Measurements from ENCODE around the gene APOL2.

APOL2 gene

DNA sequence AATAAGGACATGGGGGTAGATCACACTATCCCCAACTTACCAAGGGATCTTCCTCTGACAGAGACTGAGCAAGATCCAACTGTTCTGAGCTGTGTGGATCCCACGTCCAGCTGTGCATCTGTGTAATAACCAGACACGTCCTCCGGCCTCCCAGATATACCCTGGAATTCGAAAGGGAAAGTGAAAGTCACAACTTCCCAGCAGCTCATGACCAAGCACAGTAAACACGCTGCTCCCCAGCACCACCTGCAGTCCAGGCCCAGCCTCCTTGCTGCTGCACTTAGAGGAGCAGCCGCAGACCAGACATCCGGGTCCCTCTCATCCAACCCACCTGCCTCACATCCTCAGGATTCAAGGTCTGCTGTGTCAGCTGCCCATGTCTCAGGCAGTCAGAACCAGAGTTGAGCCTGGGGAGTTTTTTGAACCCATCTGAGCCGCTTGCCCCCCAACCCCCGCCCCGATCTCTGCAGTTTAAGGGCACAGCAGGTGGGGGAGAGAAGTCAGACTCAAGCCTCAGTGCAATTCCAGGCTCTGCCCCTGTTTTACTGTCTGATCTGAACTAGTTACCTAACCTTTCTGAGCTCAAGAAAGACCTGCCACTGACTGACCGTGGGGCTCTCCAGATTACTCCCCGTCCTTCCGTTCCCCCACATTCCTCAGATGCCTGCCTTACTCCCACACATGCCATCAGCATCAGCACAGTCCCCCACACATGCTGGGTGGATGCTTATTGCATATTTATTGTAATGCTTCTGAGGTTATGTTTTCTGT lies at the start of gene APOL2:
APOL2 (minus strand) TSS at position 127 of the 771 bp plus-strand sequence. CDS start 6,365 bp downstream, outside the sequence.
- peaks cover 34% of the 10 kb centered on the region for H3K4me1 ChIP-seq (ENCODE audit: control insufficient read depth, insufficient read depth, low read length)

DNA sequence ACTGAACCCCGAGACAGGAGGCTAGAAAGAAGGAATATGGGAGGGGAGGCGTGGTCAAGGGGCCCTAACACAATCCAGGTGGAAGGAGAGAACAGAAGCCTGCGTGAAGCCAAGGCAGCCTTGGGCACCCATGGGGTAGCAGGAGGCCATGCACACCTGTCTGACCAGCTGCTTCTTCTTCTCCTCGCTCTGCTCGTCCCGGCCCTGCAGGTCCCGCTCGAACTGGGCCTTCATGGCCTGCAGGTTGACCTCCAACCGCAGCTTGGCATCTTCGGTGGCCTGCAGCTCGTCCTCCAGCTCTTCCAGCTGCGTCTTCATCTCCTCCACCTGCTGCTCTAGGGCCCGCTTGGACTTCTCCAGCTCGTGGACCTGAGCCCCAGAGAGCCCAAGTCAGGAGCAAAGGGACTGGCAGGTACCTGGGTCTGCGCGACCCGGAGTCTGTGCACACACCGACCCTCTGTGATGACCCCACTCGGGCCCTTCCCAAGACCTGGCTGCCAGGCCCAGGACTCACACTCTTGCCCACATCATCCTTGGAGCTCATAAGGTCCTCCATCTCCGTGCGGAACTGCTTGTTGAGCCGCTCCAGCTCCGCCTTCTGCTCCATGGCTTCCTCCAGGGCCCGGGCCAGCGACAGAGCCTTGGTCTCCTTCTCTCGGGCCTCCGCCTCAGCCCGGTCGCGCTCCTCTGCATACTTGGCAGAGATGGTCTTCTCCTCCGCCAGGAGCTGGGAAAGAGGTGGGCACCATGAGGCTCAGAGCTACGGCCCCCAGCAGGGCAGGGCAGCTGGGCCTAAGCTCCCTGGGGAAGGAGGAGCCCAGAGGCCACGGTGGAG lies 49.5 kb upstream of the APOL2 start:
- no peaks in the 10 kb centered on the region for H3K9me3 ChIP-seq (ENCODE audit: control insufficient read depth, low read length)
- no peaks in the 10 kb centered on the region for H3K4me1 ChIP-seq (ENCODE audit: control insufficient read depth, insufficient read depth, low read length)
- peaks cover 49% of the 10 kb centered on the region for H3K36me3 ChIP-seq (ENCODE audit: control insufficient read depth, insufficient read depth, low read length)
- H3K27me3 ChIP-seq (ENCODE audit: control insufficient read depth, insufficient read depth, low read length) = no peaks in the 10 kb centered on the region
- H3K4me3 ChIP-seq (ENCODE audit: low read length) = no peak overlapping the region
- no peak overlapping the region for H3K9ac ChIP-seq (ENCODE audit: low read length)

More for the DNA sequence above, at the start of gene APOL2:
- H3K9ac ChIP-seq (ENCODE audit: low read length) = peak within 1 kb of the TSS; percentile 84
- no peaks in the 10 kb centered on the region for H3K27me3 ChIP-seq (ENCODE audit: control insufficient read depth, insufficient read depth, low read length)
- H3K4me3 ChIP-seq (ENCODE audit: low read length) = peak within 1 kb of the TSS; percentile 77
- H3K9me3 ChIP-seq (ENCODE audit: control insufficient read depth, low read length) = no peaks in the 10 kb centered on the region
- H3K36me3 ChIP-seq (ENCODE audit: control insufficient read depth, insufficient read depth, low read length) = no peaks in the 10 kb centered on the region

DNA sequence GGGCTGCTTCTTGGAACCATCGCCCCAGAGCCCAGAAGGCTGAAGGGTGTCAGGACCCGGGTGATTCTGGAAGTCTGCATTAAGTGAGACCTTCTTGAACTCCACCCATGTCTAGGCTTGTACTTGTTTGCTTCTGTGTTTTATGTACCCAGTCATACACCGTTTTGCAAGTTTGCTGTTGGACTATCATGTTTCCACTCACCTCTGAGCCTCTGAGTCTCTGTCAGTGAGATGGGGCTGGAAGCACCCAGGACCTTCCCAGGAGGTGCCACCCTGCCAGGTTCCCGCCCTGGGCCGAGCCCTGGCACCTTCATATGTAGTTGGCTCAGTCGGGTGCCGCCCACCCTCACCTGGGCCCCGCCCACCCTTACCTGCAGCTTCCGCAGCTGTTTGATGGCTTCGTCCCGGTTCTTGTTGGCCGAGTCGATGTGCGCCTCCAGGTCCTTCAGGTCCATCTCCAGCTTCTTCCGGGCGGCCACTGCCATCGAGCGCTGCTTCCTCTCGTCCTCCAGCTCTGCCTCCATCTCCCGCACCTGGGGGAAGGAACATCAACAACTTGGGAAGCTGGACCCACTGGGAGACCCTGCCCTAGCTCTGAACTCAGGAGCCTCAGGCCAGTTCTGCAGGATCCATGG lies 48.7 kb upstream of the APOL2 start:
- no peaks in the 10 kb centered on the region for H3K9me3 ChIP-seq (ENCODE audit: control insufficient read depth, low read length)
- no peak overlapping the region for H3K4me3 ChIP-seq (ENCODE audit: low read length)
- peaks cover 42% of the 10 kb centered on the region for H3K36me3 ChIP-seq (ENCODE audit: control insufficient read depth, insufficient read depth, low read length)
- H3K27me3 ChIP-seq (ENCODE audit: control insufficient read depth, insufficient read depth, low read length) = no peaks in the 10 kb centered on the region
- H3K9ac ChIP-seq (ENCODE audit: low read length) = no peak overlapping the region
- no peaks in the 10 kb centered on the region for H3K4me1 ChIP-seq (ENCODE audit: control insufficient read depth, insufficient read depth, low read length)

- no peaks in the 10 kb centered on the region for H3K27me3 ChIP-seq (ENCODE audit: control insufficient read depth, insufficient read depth, low read length)
- no peak overlapping the region for H3K4me3 ChIP-seq (ENCODE audit: low read length)
- no peak overlapping the region for H3K9ac ChIP-seq (ENCODE audit: low read length)
- peaks cover 43% of the 10 kb centered on the region for H3K36me3 ChIP-seq (ENCODE audit: control insufficient read depth, insufficient read depth, low read length)
- H3K4me1 ChIP-seq (ENCODE audit: control insufficient read depth, insufficient read depth, low read length) = no peaks in the 10 kb centered on the region
- no peaks in the 10 kb centered on the region for H3K9me3 ChIP-seq (ENCODE audit: control insufficient read depth, low read length)
Observed at GRCh38 chr22:36286096-36286957, 47.0 kb upstream of the APOL2 start.

- Histone ChIP-seq H3K9me3 (ENCODE audit: control insufficient read depth, low read length) (no peaks in the 10 kb centered on the region), H3K27me3 (ENCODE audit: control insufficient read depth, insufficient read depth, low read length) (no peaks in the 10 kb centered on the region), H3K4me3 (ENCODE audit: low read length) (no peak overlapping the region), H3K4me1 (ENCODE audit: control insufficient read depth, insufficient read depth, low read length) (no peaks in the 10 kb centered on the region), H3K9ac (ENCODE audit: low read length) (no peak overlapping the region), H3K36me3 (ENCODE audit: control insufficient read depth, insufficient read depth, low read length) (peaks cover 43% of the 10 kb centered on the region)
Observed at GRCh38 chr22:36285545-36285944, 46.2 kb upstream of the APOL2 start.

DNA sequence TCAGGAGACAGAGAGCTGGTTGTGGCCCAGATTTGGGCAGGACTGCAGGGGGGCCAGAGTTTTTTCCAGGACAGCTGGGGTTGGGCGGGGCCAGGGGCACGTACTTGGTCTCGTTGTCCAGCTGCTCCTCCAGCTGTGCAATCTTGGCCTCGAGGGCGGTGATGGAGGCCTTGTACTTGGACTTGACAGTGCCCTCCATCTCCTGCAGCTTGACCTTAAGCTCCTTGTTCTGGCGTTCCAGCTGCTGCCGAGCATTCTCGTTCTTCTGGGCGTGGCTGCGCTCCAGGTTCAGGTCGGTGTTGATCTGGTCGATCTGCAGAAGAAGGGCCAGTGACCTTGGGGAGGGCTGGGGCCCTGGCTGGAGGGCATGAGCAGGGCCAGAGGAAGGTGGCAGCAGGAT lies 45.7 kb upstream of the APOL2 start:
- Histone ChIP-seq H3K4me1 (ENCODE audit: control insufficient read depth, insufficient read depth, low read length) (no peaks in the 10 kb centered on the region), H3K36me3 (ENCODE audit: control insufficient read depth, insufficient read depth, low read length) (peaks cover 43% of the 10 kb centered on the region), H3K9me3 (ENCODE audit: control insufficient read depth, low read length) (no peaks in the 10 kb centered on the region), H3K9ac (ENCODE audit: low read length) (no peak overlapping the region), H3K4me3 (ENCODE audit: low read length) (no peak overlapping the region), H3K27me3 (ENCODE audit: control insufficient read depth, insufficient read depth, low read length) (no peaks in the 10 kb centered on the region)

DNA sequence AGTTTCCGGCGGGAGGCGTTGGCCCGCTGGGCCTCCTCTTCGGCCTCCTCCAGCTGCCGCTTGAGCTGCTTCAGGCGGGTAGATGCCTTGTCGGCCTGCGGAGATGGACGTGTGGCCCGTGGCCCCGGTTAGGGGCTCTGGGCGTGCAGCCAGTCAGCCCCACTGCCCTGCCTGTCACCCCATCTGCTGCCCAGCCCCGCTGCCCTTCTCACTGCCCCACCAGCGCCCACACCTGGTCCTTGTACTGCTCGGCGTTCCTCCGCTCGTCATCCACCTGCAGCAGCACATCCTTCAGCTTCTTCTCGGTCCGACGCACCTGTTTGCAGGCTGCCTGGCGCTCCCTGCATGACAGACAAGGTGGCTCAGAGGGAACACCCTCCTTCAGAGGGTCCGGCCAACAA lies 44.8 kb upstream of the APOL2 start:
- H3K4me3 ChIP-seq (ENCODE audit: low read length) = no peak overlapping the region
- H3K9ac ChIP-seq (ENCODE audit: low read length) = no peak overlapping the region
- H3K36me3 ChIP-seq (ENCODE audit: control insufficient read depth, insufficient read depth, low read length) = peaks cover 41% of the 10 kb centered on the region
- no peaks in the 10 kb centered on the region for H3K27me3 ChIP-seq (ENCODE audit: control insufficient read depth, insufficient read depth, low read length)
- H3K4me1 ChIP-seq (ENCODE audit: control insufficient read depth, insufficient read depth, low read length) = no peaks in the 10 kb centered on the region
- H3K9me3 ChIP-seq (ENCODE audit: control insufficient read depth, low read length) = no peaks in the 10 kb centered on the region

DNA sequence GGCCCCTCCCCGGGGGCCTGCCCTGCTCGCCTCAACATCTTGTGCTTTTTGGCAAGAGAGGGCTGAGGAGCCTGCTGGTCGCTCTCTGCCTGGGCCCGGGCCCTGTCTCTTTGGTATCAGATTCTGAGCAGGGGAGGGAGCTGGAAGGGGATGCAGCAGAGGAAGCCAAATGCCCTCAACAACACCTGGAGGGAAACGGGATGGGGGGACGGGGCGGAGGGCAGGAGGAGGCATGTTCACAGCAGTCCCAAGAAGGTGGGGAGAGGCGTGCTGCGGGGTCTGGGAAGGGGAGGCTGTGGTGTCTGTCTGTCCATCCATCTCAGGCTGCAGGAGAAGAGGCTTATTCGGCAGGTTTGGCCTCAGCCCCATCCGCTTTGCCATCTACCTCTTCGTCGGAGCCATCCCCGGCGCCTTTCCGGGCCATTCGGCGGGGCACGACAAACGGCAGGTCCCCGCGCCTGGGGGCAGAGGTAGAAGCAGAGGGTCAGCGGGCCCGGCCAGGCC lies 43.1 kb upstream of the APOL2 start:
- peaks cover 8% of the 10 kb centered on the region for H3K4me1 ChIP-seq (ENCODE audit: control insufficient read depth, insufficient read depth, low read length)
- peaks cover 30% of the 10 kb centered on the region for H3K36me3 ChIP-seq (ENCODE audit: control insufficient read depth, insufficient read depth, low read length)
- no peak overlapping the region for H3K4me3 ChIP-seq (ENCODE audit: low read length)
- H3K9ac ChIP-seq (ENCODE audit: low read length) = no peak overlapping the region
- H3K27me3 ChIP-seq (ENCODE audit: control insufficient read depth, insufficient read depth, low read length) = no peaks in the 10 kb centered on the region
- H3K9me3 ChIP-seq (ENCODE audit: control insufficient read depth, low read length) = no peaks in the 10 kb centered on the region

DNA sequence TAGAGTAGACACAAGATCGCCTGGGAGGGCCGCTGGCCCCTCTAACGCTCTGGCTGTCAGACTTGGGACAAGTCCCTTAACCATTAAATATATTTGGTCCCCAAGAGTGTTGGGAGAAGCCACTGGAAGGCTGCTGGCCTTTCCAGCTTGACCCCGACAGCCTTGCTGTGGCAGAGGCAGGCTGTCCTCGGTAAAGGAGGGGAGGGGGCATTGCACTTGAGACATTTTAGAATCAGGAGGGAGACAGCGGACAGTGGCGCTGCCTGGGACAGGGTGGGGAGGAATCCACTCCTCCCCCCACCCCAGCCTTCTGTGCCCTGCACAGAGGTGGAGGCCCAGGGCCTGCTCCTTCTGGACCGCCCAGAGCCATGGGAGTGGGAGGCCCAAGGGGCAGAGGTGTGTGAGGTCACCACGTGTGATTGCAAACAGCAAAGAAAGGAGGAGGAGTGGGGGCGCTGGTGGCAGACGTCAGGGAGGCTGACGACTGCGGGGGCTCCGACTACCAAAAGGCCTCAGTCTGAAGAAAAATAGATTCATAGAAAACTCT lies 42.5 kb upstream of the APOL2 start:
- Histone ChIP-seq H3K9ac (ENCODE audit: low read length) (no peak overlapping the region), H3K27me3 (ENCODE audit: control insufficient read depth, insufficient read depth, low read length) (no peaks in the 10 kb centered on the region), H3K9me3 (ENCODE audit: control insufficient read depth, low read length) (no peaks in the 10 kb centered on the region), H3K4me1 (ENCODE audit: control insufficient read depth, insufficient read depth, low read length) (peaks cover 9% of the 10 kb centered on the region), H3K36me3 (ENCODE audit: control insufficient read depth, insufficient read depth, low read length) (peaks cover 28% of the 10 kb centered on the region), H3K4me3 (ENCODE audit: low read length) (no peak overlapping the region)

- Histone ChIP-seq H3K4me3 (ENCODE audit: low read length) (no peak overlapping the region), H3K9ac (ENCODE audit: low read length) (no peak overlapping the region), H3K9me3 (ENCODE audit: control insufficient read depth, low read length) (no peaks in the 10 kb centered on the region), H3K27me3 (ENCODE audit: control insufficient read depth, insufficient read depth, low read length) (no peaks in the 10 kb centered on the region), H3K4me1 (ENCODE audit: control insufficient read depth, insufficient read depth, low read length) (peaks cover 9% of the 10 kb centered on the region), H3K36me3 (ENCODE audit: control insufficient read depth, insufficient read depth, low read length) (peaks cover 14% of the 10 kb centered on the region)
Observed at GRCh38 chr22:36280379-36280778, 41.1 kb upstream of the APOL2 start.

DNA sequence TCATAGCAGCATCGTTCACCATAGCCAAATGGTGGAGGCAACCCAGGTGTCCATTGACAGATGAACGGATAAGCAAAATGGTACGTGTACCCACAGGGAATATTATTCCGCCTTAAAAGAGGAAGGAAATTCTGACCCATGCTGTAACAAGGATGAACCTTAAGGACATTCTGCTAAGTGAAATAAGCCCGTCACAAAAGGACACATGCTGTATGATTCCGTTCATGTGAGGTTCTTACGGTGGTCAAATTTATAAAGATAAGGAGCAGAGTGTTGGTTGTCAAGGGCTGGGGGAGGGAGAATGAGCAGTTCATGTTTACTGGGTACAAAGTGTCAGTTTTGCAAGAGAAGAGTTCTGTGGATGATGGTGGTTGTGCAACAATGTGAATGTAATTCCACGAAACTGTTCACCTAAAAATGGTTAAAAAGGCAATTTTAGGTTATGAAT lies 39.9 kb upstream of the APOL2 start:
- Histone ChIP-seq H3K4me3 (ENCODE audit: low read length) (no peak overlapping the region), H3K4me1 (ENCODE audit: control insufficient read depth, insufficient read depth, low read length) (peaks cover 9% of the 10 kb centered on the region), H3K27me3 (ENCODE audit: control insufficient read depth, insufficient read depth, low read length) (no peaks in the 10 kb centered on the region), H3K36me3 (ENCODE audit: control insufficient read depth, insufficient read depth, low read length) (peaks cover 9% of the 10 kb centered on the region), H3K9ac (ENCODE audit: low read length) (no peak overlapping the region), H3K9me3 (ENCODE audit: control insufficient read depth, low read length) (no peaks in the 10 kb centered on the region)
